H9 (cell line): ENCODE results near the gene NDST1. TPM values are rescaled to one million over a fixed set of nuclear protein-coding genes. Genes with fewer than 3 reads are reported as not detected.

ENCODE experiments used
- DNase-seq: peaks from one replicate; pipeline ENCODE4 v3.0.0-alpha.2; 2017
- H2AFZ ChIP-seq: one replicate; pipeline ENCODE4 v1.6.1; 2013; ENCODE audit warnings: mild to moderate bottlenecking, low read length, control low read depth, moderate library complexity
- H2AK5ac ChIP-seq: 2 replicates; pipeline ENCODE4 v1.6.1; 2013; ENCODE audit warnings: low read length, control low read depth, mixed read lengths; ENCODE audit not compliant: insufficient read length
- H2BK120ac ChIP-seq: one replicate; pipeline ENCODE4 v1.6.1; 2013; ENCODE audit warnings: low read depth, mild to moderate bottlenecking, low read length, control low read depth, inconsistent platforms; ENCODE audit not compliant: poor library complexity, severe bottlenecking
- H2BK12ac ChIP-seq: 2 replicates; pipeline ENCODE4 v1.6.1; 2013; ENCODE audit warnings: low read length, control low read depth, mixed read lengths, low read depth; ENCODE audit not compliant: insufficient read length
- H2BK15ac ChIP-seq: 2 replicates; pipeline ENCODE4 v1.6.1; 2013; ENCODE audit warnings: low read depth, low read length, control low read depth
- H2BK20ac ChIP-seq: one replicate; pipeline ENCODE4 v1.6.1; 2013; ENCODE audit warnings: low read depth, mild to moderate bottlenecking, low read length, control low read depth, inconsistent platforms; ENCODE audit not compliant: poor library complexity, severe bottlenecking
- H2BK5ac ChIP-seq: 2 replicates; pipeline ENCODE4 v1.6.1; 2013; ENCODE audit warnings: low read length, control low read depth, mixed read lengths; ENCODE audit not compliant: insufficient read length
- H3K14ac ChIP-seq: 2 replicates; pipeline ENCODE4 v1.6.1; 2013; ENCODE audit warnings: low read length, control low read depth; ENCODE audit not compliant: insufficient read depth
- H3K18ac ChIP-seq: 2 replicates; pipeline ENCODE4 v1.6.1; 2013; ENCODE audit warnings: low read depth, mild to moderate bottlenecking, mixed read lengths, low read length, control low read depth; ENCODE audit not compliant: insufficient read length
- H3K23ac ChIP-seq: 2 replicates; pipeline ENCODE4 v1.6.1; 2013; ENCODE audit warnings: low read length, control low read depth, mixed read lengths, low read depth; ENCODE audit not compliant: insufficient read length
- H3K23me2 ChIP-seq: 2 replicates; pipeline ENCODE4 v1.6.1; 2013; ENCODE audit warnings: low read depth, mild to moderate bottlenecking, mixed read lengths, low read length, control low read depth; ENCODE audit not compliant: insufficient read length, poor library complexity, severe bottlenecking
- H3K27ac ChIP-seq: 2 replicates; pipeline ENCODE4 v1.5.1; 2013; ENCODE audit warnings: low read length, control low read depth, mixed read lengths, low read depth; ENCODE audit not compliant: insufficient read length
- H3K27me3 ChIP-seq: 2 replicates; pipeline ENCODE4 v1.6.1; 2013; ENCODE audit warnings: low read length, control low read depth, inconsistent platforms; ENCODE audit not compliant: insufficient read depth
- H3K4ac ChIP-seq: 2 replicates; pipeline ENCODE4 v1.6.1; 2013; ENCODE audit warnings: low read depth, mild to moderate bottlenecking, control low read depth, inconsistent platforms, low read length, moderate library complexity
- H3K4me1 ChIP-seq: 2 replicates; pipeline ENCODE4 v1.6.1; 2013; ENCODE audit warnings: low read length, control low read depth, inconsistent platforms; ENCODE audit not compliant: insufficient read depth
- H3K4me2 ChIP-seq: 2 replicates; pipeline ENCODE4 v1.6.1; 2013; ENCODE audit warnings: low read length, control low read depth, mixed read lengths; ENCODE audit not compliant: insufficient read length, insufficient read depth
- H3K56ac ChIP-seq: 2 replicates; pipeline ENCODE4 v1.6.1; 2013; ENCODE audit warnings: low read depth, mild to moderate bottlenecking, mixed read lengths, low read length, control low read depth; ENCODE audit not compliant: insufficient read length
- H3K79me1 ChIP-seq: 2 replicates; pipeline ENCODE4 v1.6.1; 2013; ENCODE audit warnings: low read depth, mild to moderate bottlenecking, moderate library complexity, low read length, control low read depth, inconsistent platforms; ENCODE audit not compliant: insufficient read depth, poor library complexity, severe bottlenecking
- H3K79me2 ChIP-seq: 2 replicates; pipeline ENCODE4 v1.6.1; 2013; ENCODE audit warnings: low read length, control low read depth, inconsistent platforms; ENCODE audit not compliant: insufficient read depth
- H3K9ac ChIP-seq: 2 replicates; pipeline ENCODE4 v1.6.1; 2013; ENCODE audit warnings: low read length, control low read depth, mixed read lengths; ENCODE audit not compliant: insufficient read length; ENCODE audit errors: extremely low read depth
- H3K9me3 ChIP-seq: one replicate; pipeline ENCODE4 v1.6.1; 2013; ENCODE audit warnings: low read depth, low read length, inconsistent platforms; ENCODE audit not compliant: control insufficient read depth
- H3T11ph ChIP-seq: one replicate; pipeline ENCODE4 v1.6.1; 2013; ENCODE audit warnings: mild to moderate bottlenecking, low read length, control low read depth, inconsistent platforms
- H4K20me1 ChIP-seq: one replicate; pipeline ENCODE4 v1.6.1; 2013; ENCODE audit not compliant: control insufficient read depth, insufficient read length, insufficient read depth
- H4K5ac ChIP-seq: 2 replicates; pipeline ENCODE4 v1.6.1; 2013; ENCODE audit warnings: low read depth, mild to moderate bottlenecking, mixed read lengths, low read length, control low read depth; ENCODE audit not compliant: insufficient read length
- H4K8ac ChIP-seq: replicated peaks from 2 replicates; pipeline ENCODE4 v1.6.1; 2013; ENCODE audit warnings: low read length, control low read depth, mixed read lengths, low read depth; ENCODE audit not compliant: insufficient read length
- H4K91ac ChIP-seq: 2 replicates; pipeline ENCODE4 v1.6.1; 2013; ENCODE audit warnings: low read depth, mild to moderate bottlenecking, moderate library complexity, mixed read lengths, low read length, control low read depth; ENCODE audit not compliant: insufficient read length
- H3K27ac Mint-ChIP-seq, 3 experiments: 2 replicates in 2 of 3; 3 replicates in 1 of 3; pipeline ENCODE4 v1.8.0; 2020 to 2021; ENCODE audit warnings: mixed read lengths in 3 of 3, mild to moderate bottlenecking in 1 of 3, moderate library complexity in 1 of 3
- H3K27me3 Mint-ChIP-seq: 2 replicates; pipeline ENCODE4 v1.8.0; 2021; ENCODE audit warnings: low read depth, mild to moderate bottlenecking, moderate library complexity, mixed read lengths
- H3K36me3 Mint-ChIP-seq, 3 experiments: 2 replicates in 2 of 3; 3 replicates in 1 of 3; pipeline ENCODE4 v1.8.0; 2020 to 2021; ENCODE audit warnings: low read depth in 3 of 3, mixed read lengths in 3 of 3; ENCODE audit not compliant: insufficient read depth in 1 of 3
- H3K4me1 Mint-ChIP-seq, 2 experiments: 2 replicates each; pipeline ENCODE4 v1.8.0; 2020; ENCODE audit warnings: mixed read lengths in 2 of 2
- H3K4me3 Mint-ChIP-seq, 2 experiments: 2 replicates in 1 of 2; 3 replicates in 1 of 2; pipeline ENCODE4 v1.8.0; 2020 to 2021; ENCODE audit warnings: mild to moderate bottlenecking in 2 of 2, mixed read lengths in 2 of 2, moderate library complexity in 1 of 2
- H3K9me3 Mint-ChIP-seq, 2 experiments: 2 replicates in 1 of 2; 3 replicates in 1 of 2; pipeline ENCODE4 v1.8.0; 2020; ENCODE audit warnings: mild to moderate bottlenecking in 2 of 2, mixed read lengths in 2 of 2, moderate library complexity in 1 of 2
- CTCF ChIP-seq: fragments of 200-600 bp; sonication (generic); conservative IDR thresholded peaks from 3 replicates; pipeline ENCODE4 v1.8.0; 2021; ENCODE audit warnings: antibody characterized with exemption, mild to moderate bottlenecking
- WGBS: extraction: QIAGEN DNeasy Blood & Tissue Kit; methylation state at CpG from one replicate; pipeline ENCODE4 v1.1.7; 2013; ENCODE audit warnings: missing lambda C conversion rate, low lambda C conversion rate, mixed read lengths; ENCODE audit not compliant: insufficient read length; ENCODE audit errors: extremely low coverage; 5-methylcytosine and 5-hydroxymethylcytosine counted together
- total RNA-seq: library from RNA; stranded (reverse); gene quantifications from 2 replicates; pipeline ENCODE4 v1.2.1, GENCODE V29; 2021

The NDST1 gene
- total RNA-seq, 1 experiment from 2014 or later: 65.5 TPM

GRCh38 chr5:150510460-150511263 is 2.7 kb downstream of the NDST1 start:
- Mint-ChIP-seq H3K4me3 (peak overlapping the region; percentile 9 to 16; a peak in 2 of 5 replicates), H3K27me3 (no peaks in the 10 kb centered on the region), H3K27ac (peak overlapping the region in 2 of 3 experiments; percentile 87 to 90; a peak in 5 of 7 replicates), H3K36me3 (no peaks in the 10 kb centered on the region; a peak in 1 of 7 replicates), H3K9me3 (no peaks in the 10 kb centered on the region), H3K4me1 (peaks cover 66 to 79% of the 10 kb centered on the region in 2 experiments)
- Histone ChIP-seq H3K14ac (no peak overlapping the region), H3K27ac (no peak overlapping the region), H2BK20ac (no peak overlapping the region), H3K9ac (no peak overlapping the region), H4K5ac (no peak overlapping the region), H3K56ac (no peak overlapping the region), H3K9me3 (no peaks in the 10 kb centered on the region), H2AK5ac (no peak overlapping the region), H3K79me2 (peaks cover 8% of the 10 kb centered on the region; the same call in 1 of the 2 replicates), H2BK15ac (no peak overlapping the region), H2BK120ac (no peak overlapping the region), H2AFZ (no peak overlapping the region), H3K4me1 (peaks cover 3% of the 10 kb centered on the region; the same call in 1 of the 2 replicates), H3K27me3 (no peaks in the 10 kb centered on the region), H2BK12ac (no peak overlapping the region), H3T11ph (no peak overlapping the region), H3K18ac (no peak overlapping the region), H3K23ac (no peak overlapping the region), H3K4ac (no peak overlapping the region), H3K79me1 (peaks cover 2% of the 10 kb centered on the region), H4K8ac (no peak overlapping the region), H3K4me2 (no peak overlapping the region), H4K91ac (no peak overlapping the region), H2BK5ac (no peak overlapping the region), H4K20me1 (no peaks in the 10 kb centered on the region), H3K23me2 (no peaks in the 10 kb centered on the region)
- no peak for DNase-seq
- no peak for TF ChIP-seq CTCF
- WGBS: no CpG with 5 or more reads among the region's 12 CpGs
